ENCODE measurements around the gene RAB4B.
"Not testable (repeated sequence)": the region's sequence is repeated elsewhere in the genome, so short reads cannot be mapped to it uniquely, and the experiment has no call there.

Gene RAB4B

GRCh38 chr19:40783711-40784110, 5.7 kb downstream of the RAB4B start:
- H3K27ac ChIP-seq = no peak overlapping the region
- no peak for DNase-seq (ENCODE audit: low spot score)
- TF ChIP-seq CTCF (IDR thresholded peaks at IDR 0.05) = no peak
- H3K4me3 ChIP-seq = no peak overlapping the region

- not testable (repeated sequence) for DNase-seq (ENCODE audit: low spot score); H3K27ac ChIP-seq; H3K4me3 ChIP-seq
Observed at GRCh38 chr19:40784146-40784545, 6.1 kb downstream of the RAB4B start.

GRCh38 chr19:40785526-40785925, 7.5 kb downstream of the RAB4B start:
- DNase-seq (ENCODE audit: low spot score) = no peak
- Histone ChIP-seq H3K27ac (peak overlapping the region in 1 of 2 donors; percentile 27), H3K4me3 (no peak overlapping the region)
- no peak for TF ChIP-seq CTCF (IDR thresholded peaks at IDR 0.05)

- no peak for DNase-seq (ENCODE audit: low spot score)
- TF ChIP-seq CTCF (IDR thresholded peaks at IDR 0.05) = no peak
- H3K27ac ChIP-seq = peak overlapping the region in 1 of 2 donors; percentile 27
- no peak overlapping the region for H3K4me3 ChIP-seq
Observed at GRCh38 chr19:40786060-40787037, 8.3 kb downstream of the RAB4B start.

GRCh38 chr19:40791349-40791748, 13.3 kb downstream of the RAB4B start:
- DNase-seq (ENCODE audit: low spot score) = peak; percentile 89
- Histone ChIP-seq H3K27ac (peak overlapping the region; percentile 80 to 93), H3K4me3 (peak overlapping the region; percentile 6)
- TF ChIP-seq CTCF (IDR thresholded peaks at IDR 0.05) = no peak

GRCh38 chr19:40791996-40792395, 13.9 kb downstream of the RAB4B start:
- Histone ChIP-seq H3K27ac (peak overlapping the region; percentile 80 to 93), H3K4me3 (peak overlapping the region; percentile 6)
- TF ChIP-seq CTCF (IDR thresholded peaks at IDR 0.05) = no peak
- DNase-seq (ENCODE audit: low spot score) = no peak

GRCh38 chr19:40797166-40797962, 19.3 kb downstream of the RAB4B start:
- DNase-seq (ENCODE audit: low spot score) = no peak
- H3K4me3 ChIP-seq = peak overlapping the region; percentile 98
- no peak for TF ChIP-seq CTCF (IDR thresholded peaks at IDR 0.05)
- peak overlapping the region; percentile 91 to 96 for H3K27ac ChIP-seq

Data from coronary artery (tissue), 2 donors.